ENCODE measurements around the gene ZNF81. TPM values are rescaled to one million over a fixed set of nuclear protein-coding genes. Genes with fewer than 3 reads are reported as not detected.
"Not testable (repeated sequence)": the region's sequence is repeated elsewhere in the genome, so short reads cannot be mapped to it uniquely, and the experiment has no call there.

ZNF81 gene
- 10.0 TPM for total RNA-seq
- long read RNA-seq, partial matches to known transcripts: 2 of 5 reads
- long read RNA-seq, other reads (novel, unspliced or antisense): 3 of 5 reads

DNA sequence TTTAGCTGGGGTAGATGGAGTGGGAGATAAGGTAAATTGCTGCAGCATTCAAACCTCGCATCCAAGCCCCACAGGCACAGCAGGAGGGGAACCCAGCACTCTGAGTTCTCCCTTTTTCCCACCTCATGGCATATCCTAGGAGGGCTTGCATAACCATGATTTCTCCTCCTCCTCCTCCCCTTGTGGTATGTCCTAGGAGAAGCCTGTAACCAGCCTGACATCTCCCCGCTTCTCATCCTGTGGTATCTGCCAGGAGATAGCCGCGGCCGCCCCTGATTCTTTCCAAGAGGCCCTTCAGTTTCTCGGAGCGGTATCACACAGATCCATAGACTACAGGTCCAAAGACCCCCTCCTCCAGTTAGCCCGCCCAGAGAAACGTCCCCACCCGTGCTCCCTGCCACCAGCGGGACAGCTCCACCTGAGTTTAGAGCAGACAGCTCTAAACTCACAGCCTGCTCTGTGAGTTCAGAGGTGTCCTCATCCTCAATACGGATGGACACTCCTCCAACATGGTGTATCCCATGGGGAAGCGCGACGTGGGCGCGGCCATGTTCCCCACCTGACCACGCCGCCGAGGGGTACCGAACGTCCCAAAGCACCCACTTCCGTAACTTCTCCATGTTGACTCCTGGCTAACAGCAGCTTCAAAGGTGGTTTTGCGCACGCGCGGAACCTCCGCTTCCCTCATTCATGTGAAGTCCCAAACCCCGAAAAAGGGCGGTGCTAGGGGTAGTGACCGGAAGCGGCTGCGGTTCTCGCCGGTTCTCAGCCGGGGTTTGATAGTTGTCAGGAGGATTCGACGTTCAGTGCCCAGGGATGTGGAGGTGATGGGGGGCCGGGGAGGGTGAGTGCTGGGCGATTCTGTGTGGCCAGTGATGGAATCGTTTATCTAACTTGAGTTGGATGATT lies at the start of gene ZNF81:
Gene ZNF81, plus strand, starts transcription at position 739 of the 909 bp plus-strand sequence. CDS start 9,366 bp downstream, outside the sequence.
- no peak for TF ChIP-seq CTCF (IDR thresholded peaks at IDR 0.05)
- ATAC-seq: peak; percentile 100
- Histone ChIP-seq H3K36me3 (no peaks in the 10 kb centered on the region), H3K27ac (peak within 1 kb of the TSS; percentile 60), H3K27me3 (no peaks in the 10 kb centered on the region), H3K4me1 (no peaks in the 10 kb centered on the region), H3K9me3 (no peaks in the 10 kb centered on the region), H3K4me3 (peak within 1 kb of the TSS; percentile 60)
- intact Hi-C loops (cut with DNase I): loop anchor here (10.0 kb wide), 1 partner anchor 188 kb away; no protein-coding TSS in a partner anchor
- peak; percentile 97 for DNase-seq

- no peaks in the 10 kb centered on the region for H3K36me3 ChIP-seq
- no peak for TF ChIP-seq CTCF (IDR thresholded peaks at IDR 0.05)
- no peak for ATAC-seq
- H3K4me3 ChIP-seq: no peak overlapping the region
- H3K27me3 ChIP-seq: no peaks in the 10 kb centered on the region
- no peaks in the 10 kb centered on the region for H3K4me1 ChIP-seq
- no peak overlapping the region for H3K27ac ChIP-seq
- intact Hi-C loops (cut with DNase I): no loop called here
- DNase-seq: no peak
- no peaks in the 10 kb centered on the region for H3K9me3 ChIP-seq
Measured at GRCh38 chrX:47796433-47796906, 40.2 kb upstream of the ZNF81 start.

GRCh38 chrX:47797084-47797483 lies 39.6 kb upstream of the ZNF81 start:
- ATAC-seq (no peak), DNase-seq (no peak)
- Histone ChIP-seq H3K4me1 (no peaks in the 10 kb centered on the region), H3K9me3 (no peaks in the 10 kb centered on the region), H3K36me3 (no peaks in the 10 kb centered on the region), H3K4me3 (no peak overlapping the region), H3K27me3 (no peaks in the 10 kb centered on the region), H3K27ac (no peak overlapping the region)
- intact Hi-C loops (cut with DNase I): no loop called here
- no peak for TF ChIP-seq CTCF (IDR thresholded peaks at IDR 0.05)

DNA sequence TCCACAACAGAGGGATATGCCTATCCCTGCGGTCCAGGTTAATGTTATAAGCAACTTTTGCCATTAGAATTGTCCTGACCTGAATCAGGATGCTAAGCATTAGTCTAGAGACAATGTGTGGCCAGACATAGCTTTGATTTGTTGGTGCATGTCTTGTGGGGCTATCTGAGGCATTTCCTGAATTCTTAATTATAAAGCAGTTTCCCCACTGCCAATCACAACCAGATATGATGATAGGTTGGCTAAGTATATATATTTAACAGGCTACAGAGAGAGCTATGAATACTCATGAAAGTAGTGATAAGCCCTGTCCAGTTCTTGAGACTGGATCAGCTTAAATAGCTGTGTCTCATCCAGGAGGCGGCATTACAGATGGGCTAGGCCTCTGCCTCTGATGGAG lies 37.8 kb upstream of the ZNF81 start:
- DNase-seq: no peak
- Histone ChIP-seq H3K27me3 (no peaks in the 10 kb centered on the region), H3K4me3 (no peak overlapping the region), H3K36me3 (no peaks in the 10 kb centered on the region), H3K9me3 (no peaks in the 10 kb centered on the region), H3K4me1 (no peaks in the 10 kb centered on the region), H3K27ac (no peak overlapping the region)
- no peak for ATAC-seq
- no peak for TF ChIP-seq CTCF (IDR thresholded peaks at IDR 0.05)
- intact Hi-C loops (cut with DNase I): no loop called here

DNA sequence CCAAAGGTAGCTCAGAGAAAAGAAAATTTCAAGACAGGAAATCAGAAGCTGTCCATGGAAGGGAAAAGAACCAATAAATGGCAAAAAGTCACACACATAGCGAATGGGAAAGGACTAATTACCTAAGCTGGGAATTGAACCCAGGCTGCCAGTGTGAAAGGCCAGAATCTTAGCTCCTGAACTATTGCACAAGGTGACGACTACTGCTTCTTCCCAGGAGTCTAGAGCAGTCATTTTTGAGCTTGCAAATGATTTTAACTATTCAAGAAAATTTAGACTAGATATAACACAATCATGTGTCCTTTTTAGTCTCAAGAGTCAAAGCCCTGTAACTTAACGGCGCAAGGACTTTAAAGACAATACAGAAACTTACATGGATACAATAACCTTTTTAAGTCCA lies 34.1 kb upstream of the ZNF81 start:
- DNase-seq: no peak
- TF ChIP-seq CTCF (IDR thresholded peaks at IDR 0.05): no peak
- intact Hi-C loops (cut with DNase I): no loop called here

DNA sequence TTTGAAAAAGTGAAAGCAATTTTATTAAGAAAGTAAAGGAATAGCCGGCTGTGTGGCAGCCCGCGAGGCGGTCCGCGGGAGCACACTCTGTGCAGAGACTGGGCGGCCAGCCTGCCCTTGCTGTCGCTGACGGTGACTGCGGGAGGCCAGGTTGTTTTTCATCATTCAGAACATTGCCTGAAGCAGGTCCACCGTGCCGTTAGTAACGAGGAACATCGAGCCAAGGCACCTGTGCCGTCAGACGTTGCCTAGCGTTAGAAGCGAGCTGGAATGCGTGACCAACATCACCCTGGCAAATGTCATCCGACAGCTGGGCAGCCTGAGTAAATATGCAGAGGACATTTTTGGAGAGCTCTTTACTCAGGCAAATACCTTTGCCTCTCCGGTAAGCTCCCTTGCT lies 33.6 kb upstream of the ZNF81 start:
- DNase-seq; H3K27me3 ChIP-seq; H3K27ac ChIP-seq; H3K36me3 ChIP-seq; H3K4me3 ChIP-seq; H3K9me3 ChIP-seq; H3K4me1 ChIP-seq; intact Hi-C loops (cut with DNase I): not testable (repeated sequence)
- peak; percentile 55 for ATAC-seq

More for the DNA sequence above, 34.1 kb upstream of the ZNF81 start:
- H3K4me1 ChIP-seq: no peaks in the 10 kb centered on the region
- H3K27me3 ChIP-seq: no peaks in the 10 kb centered on the region
- no peak for ATAC-seq
- no peaks in the 10 kb centered on the region for H3K9me3 ChIP-seq
- no peak overlapping the region for H3K27ac ChIP-seq
- no peak overlapping the region for H3K4me3 ChIP-seq
- no peaks in the 10 kb centered on the region for H3K36me3 ChIP-seq
